H1 (cell line): ENCODE data around the gene GPR180. TPM values are rescaled to one million over a fixed set of nuclear protein-coding genes. Genes with fewer than 3 reads are reported as not detected.

Experiments
- CTBP2 ChIP-seq: IDR thresholded peaks from 2 replicates; pipeline ENCODE4 v1.7.0; 2011; ENCODE audit warnings: borderline replicate concordance, mild to moderate bottlenecking, moderate library complexity, mixed read lengths, low read length; ENCODE audit not compliant: insufficient read depth, insufficient read length
- HDAC2 ChIP-seq, 2 experiments: fragments of 300-600 bp in 1 of 2; sonication (generic) in 1 of 2; IDR thresholded peaks; 2 replicates each; pipeline ENCODE4 v1.6.1; 2011 to 2012; ENCODE audit warnings: low read depth in 2 of 2, low read length in 2 of 2, mild to moderate bottlenecking in 2 of 2, moderate library complexity in 2 of 2, borderline replicate concordance in 1 of 2, inconsistent platforms in 1 of 2
- HDAC6 ChIP-seq: IDR thresholded peaks from one replicate; pipeline ENCODE4 v1.7.1; 2012; ENCODE audit warnings: low read depth, mild to moderate bottlenecking, inconsistent platforms, low read length, moderate library complexity
- JUND ChIP-seq: IDR thresholded peaks from 2 replicates; pipeline ENCODE4 v1.6.1; 2011; ENCODE audit warnings: mild to moderate bottlenecking, improper control_type of control experiment, low read length
- KDM5A ChIP-seq: fragments of 200-600 bp; IDR thresholded peaks from 2 replicates; pipeline ENCODE4 v1.7.1; 2012; ENCODE audit warnings: mild to moderate bottlenecking, low read length, inconsistent platforms, mixed read lengths
- RFX5 ChIP-seq: IDR thresholded peaks from 2 replicates; pipeline ENCODE4 v1.6.1; 2011; ENCODE audit warnings: low read depth, low read length, improper control_type of control experiment, borderline replicate concordance
- SIN3A ChIP-seq, 2 experiments: IDR thresholded peaks in 1 of 2; conservative IDR thresholded peaks in 1 of 2; 2 replicates each; pipeline ENCODE4 v1.6.1; 2011 to 2012; ENCODE audit warnings: low read length in 2 of 2, improper control_type of control experiment in 1 of 2, low read depth in 1 of 2, mild to moderate bottlenecking in 1 of 2
- TAF1 ChIP-seq: IDR thresholded peaks from 2 replicates; pipeline ENCODE4 v1.6.1; 2011; ENCODE audit warnings: mild to moderate bottlenecking, low read depth, low read length
- TAF7 ChIP-seq: optimal IDR thresholded peaks from 2 replicates; pipeline ENCODE3; 2011; ENCODE audit warnings: low read depth, mild to moderate bottlenecking, inconsistent platforms, low read length, moderate library complexity, borderline replicate concordance
- YY1 ChIP-seq: IDR thresholded peaks from 2 replicates; pipeline ENCODE4 v1.6.1; 2011; ENCODE audit warnings: low read depth, mild to moderate bottlenecking, low read length
- polyA plus RNA-seq, 7 experiments: library from polyadenylated mRNA; depleted of rRNA in 3 of 7; stranded (reverse) in 5 of 7; unstranded in 2 of 7; fragments of >200 nt in 5 of 7; fragments of 200-250 nt in 2 of 7; gene quantifications; 1 replicate in 5 of 7; 2 replicates in 1 of 7; 4 replicates in 1 of 7; pipeline versions ENCODE4 v1.2.1 to v1.2.3, GENCODE V29; 2011 to 2013; ENCODE audit warnings: missing spikeins in 2 of 7, mixed read lengths in 2 of 7
- total RNA-seq: library from RNA; stranded (reverse); fragmentation: NEBNext Ultra II Directional; extraction: Animal tissue kit (Norgen Biotek cat#: 25700); gene quantifications from 2 replicates; pipeline ENCODE4 v1.2.1, GENCODE V29; 2021
- TF ChIP-seq, protein P1 (sequence below): IDR thresholded peaks from 2 replicates; pipeline ENCODE4 v1.6.1; 2011; ENCODE audit warnings: low read length, improper control_type of control experiment
- TF ChIP-seq, protein P2 (sequence below), 3 experiments: IDR thresholded peaks; 1 replicate in 2 of 3; 2 replicates in 1 of 3; pipeline versions ENCODE4 v1.5.1 to v1.6.1; 2011; ENCODE audit warnings: low read length in 3 of 3, mild to moderate bottlenecking in 3 of 3, inconsistent platforms in 2 of 3, low read depth in 1 of 3, moderate library complexity in 1 of 3; ENCODE audit not compliant: insufficient read depth in 1 of 3; ENCODE audit errors: control extremely low read depth in 1 of 3
- TF ChIP-seq, protein P3 (sequence below): IDR thresholded peaks from 2 replicates; pipeline ENCODE4 v1.6.1; 2012; ENCODE audit warnings: inconsistent platforms
- TF ChIP-seq, protein P4 (sequence below): IDR thresholded peaks from 2 replicates; pipeline ENCODE4 v1.6.1; 2011; ENCODE audit warnings: low read depth, mild to moderate bottlenecking, low read length; ENCODE audit not compliant: insufficient read depth

Gene GPR180
- total and polyA plus RNA-seq, 2 of the 8 experiments (the other 6 are each of a cell fraction or from before 2014, with no cell fraction given) = 1.8 to 4.8 TPM

DNA sequence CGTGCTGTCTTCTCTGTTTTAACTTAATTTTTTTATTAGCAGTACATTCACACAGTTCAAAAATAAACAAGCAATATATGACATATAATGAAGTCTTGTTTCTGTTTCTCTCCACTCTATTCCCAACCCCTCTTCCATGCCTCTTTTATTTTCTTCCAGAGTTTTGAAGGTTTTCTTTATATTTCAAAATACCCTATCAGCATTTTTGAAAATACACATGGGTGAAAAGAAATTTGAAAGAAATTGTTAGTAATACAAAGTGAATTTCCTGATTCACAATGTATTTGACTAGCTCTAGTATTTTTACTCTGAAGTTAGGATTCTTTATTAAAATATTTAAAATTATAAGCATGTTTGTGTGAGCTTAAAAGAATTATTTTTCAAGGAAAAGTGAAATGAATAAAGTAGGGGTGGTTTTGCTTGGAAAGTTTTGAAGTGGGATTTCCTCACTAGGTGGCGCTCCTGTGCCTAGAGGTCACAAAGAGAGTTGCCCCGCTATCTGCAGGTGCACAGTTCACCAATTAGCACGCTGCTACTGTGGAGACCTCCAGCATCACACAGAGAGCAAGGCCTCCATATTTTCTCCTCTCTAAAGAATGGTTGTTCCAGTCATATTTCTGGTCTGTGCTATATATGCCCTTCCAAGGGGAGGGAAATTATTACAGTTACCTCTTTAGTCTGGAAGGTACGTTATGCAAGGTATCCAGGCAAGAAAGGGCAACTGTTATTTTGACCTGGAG lies 73.1 kb downstream of the GPR180 start (continued):
- TF ChIP-seq, protein P1, sequence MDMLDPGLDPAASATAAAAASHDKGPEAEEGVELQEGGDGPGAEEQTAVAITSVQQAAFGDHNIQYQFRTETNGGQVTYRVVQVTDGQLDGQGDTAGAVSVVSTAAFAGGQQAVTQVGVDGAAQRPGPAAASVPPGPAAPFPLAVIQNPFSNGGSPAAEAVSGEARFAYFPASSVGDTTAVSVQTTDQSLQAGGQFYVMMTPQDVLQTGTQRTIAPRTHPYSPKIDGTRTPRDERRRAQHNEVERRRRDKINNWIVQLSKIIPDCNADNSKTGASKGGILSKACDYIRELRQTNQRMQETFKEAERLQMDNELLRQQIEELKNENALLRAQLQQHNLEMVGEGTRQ = no peak
- no peak for TF ChIP-seq HDAC6
- TF ChIP-seq YY1 = peak; percentile 62; the same call in 1 of the 2 replicates
- TF ChIP-seq TAF7 = no peak
- TF ChIP-seq KDM5A = no peak
- TF ChIP-seq TAF1 = no peak
- no peak for TF ChIP-seq HDAC2 (IDR thresholded peaks at IDR 0.05; ENCODE audit: borderline replicate concordance in 1 of 2, low read depth in 2 of 2, low read length in 2 of 2)
- TF ChIP-seq, protein P2, sequence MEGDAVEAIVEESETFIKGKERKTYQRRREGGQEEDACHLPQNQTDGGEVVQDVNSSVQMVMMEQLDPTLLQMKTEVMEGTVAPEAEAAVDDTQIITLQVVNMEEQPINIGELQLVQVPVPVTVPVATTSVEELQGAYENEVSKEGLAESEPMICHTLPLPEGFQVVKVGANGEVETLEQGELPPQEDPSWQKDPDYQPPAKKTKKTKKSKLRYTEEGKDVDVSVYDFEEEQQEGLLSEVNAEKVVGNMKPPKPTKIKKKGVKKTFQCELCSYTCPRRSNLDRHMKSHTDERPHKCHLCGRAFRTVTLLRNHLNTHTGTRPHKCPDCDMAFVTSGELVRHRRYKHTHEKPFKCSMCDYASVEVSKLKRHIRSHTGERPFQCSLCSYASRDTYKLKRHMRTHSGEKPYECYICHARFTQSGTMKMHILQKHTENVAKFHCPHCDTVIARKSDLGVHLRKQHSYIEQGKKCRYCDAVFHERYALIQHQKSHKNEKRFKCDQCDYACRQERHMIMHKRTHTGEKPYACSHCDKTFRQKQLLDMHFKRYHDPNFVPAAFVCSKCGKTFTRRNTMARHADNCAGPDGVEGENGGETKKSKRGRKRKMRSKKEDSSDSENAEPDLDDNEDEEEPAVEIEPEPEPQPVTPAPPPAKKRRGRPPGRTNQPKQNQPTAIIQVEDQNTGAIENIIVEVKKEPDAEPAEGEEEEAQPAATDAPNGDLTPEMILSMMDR (IDR thresholded peaks at IDR 0.05; ENCODE audit: control extremely low read depth in 1 of 3, insufficient read depth in 1 of 3, low read depth in 1 of 3, low read length in 3 of 3) = peak; percentile 57 to 78 (median 73)
- no peak for TF ChIP-seq JUND
- TF ChIP-seq, protein P3, sequence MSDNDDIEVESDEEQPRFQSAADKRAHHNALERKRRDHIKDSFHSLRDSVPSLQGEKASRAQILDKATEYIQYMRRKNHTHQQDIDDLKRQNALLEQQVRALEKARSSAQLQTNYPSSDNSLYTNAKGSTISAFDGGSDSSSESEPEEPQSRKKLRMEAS = no peak
- TF ChIP-seq, protein P4, sequence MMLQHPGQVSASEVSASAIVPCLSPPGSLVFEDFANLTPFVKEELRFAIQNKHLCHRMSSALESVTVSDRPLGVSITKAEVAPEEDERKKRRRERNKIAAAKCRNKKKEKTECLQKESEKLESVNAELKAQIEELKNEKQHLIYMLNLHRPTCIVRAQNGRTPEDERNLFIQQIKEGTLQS = no peak
- TF ChIP-seq CTBP2 = no peak
- TF ChIP-seq SIN3A (conservative IDR thresholded peaks at IDR 0.05 in 1 of 2, IDR thresholded peaks at IDR 0.05 in 1 of 2; ENCODE audit: low read depth in 1 of 2, low read length in 2 of 2) = no peak
- TF ChIP-seq RFX5 = no peak
- TF ChIP-seq, all 59 proteins: peak for 4
